ENCODE data around the gene TMEM164.

TMEM164 gene

GRCh38 chrX:110066488-110067225 is 63.7 kb downstream of the TMEM164 start:
- DNase-seq, result no peak

GRCh38 chrX:110070970-110071369 is 68.1 kb downstream of the TMEM164 start:
- no peak for DNase-seq

DNA sequence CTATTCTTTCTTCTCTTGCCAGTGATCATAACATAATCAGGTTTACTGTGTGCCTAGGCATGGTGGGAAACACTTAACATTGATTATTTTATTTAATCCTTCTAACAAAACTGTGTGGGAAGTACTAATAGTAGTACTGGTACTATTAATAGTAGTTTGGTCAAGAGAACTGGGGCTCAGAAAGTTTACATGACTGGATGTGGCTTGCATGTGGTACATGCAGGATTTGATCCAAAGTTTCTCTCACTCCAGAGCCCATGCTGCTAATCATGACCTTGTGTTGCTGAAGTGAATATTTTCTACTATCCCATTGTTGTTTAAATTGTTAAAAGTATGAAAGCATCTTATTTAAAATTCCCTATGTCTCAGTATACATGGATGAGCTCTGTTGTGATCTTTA is 78.4 kb downstream of the TMEM164 start:
- no peak for DNase-seq

DNA sequence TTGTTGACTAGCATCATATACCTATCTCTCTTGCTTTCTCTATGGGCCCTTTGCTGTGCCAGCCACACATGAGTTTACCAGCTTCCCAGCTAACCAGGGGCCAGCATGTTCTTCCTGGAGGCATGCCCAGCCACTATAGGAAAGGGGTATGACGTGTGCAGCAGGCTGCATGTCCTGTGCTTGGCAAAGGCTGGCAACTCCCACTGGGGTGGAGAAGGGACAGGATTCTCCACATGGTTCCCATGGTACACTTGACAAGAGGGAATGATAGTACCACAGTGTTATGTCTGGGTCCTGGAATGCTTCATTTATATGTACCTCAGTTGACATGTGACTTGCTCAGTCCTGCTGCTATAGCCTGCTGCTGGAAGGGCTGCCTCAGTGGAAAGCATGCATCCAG is 78.8 kb downstream of the TMEM164 start:
- peak in 2 of 58 donors; percentile 0 to 1 for DNase-seq

GRCh38 chrX:110082161-110082560 is 79.2 kb downstream of the TMEM164 start:
- DNase-seq, result peak in 1 of 58 donors; percentile 33

- no peak for DNase-seq
These were observed 83.4 kb downstream of the TMEM164 start for GRCh38 chrX:110086162-110086915.

GRCh38 chrX:110086916-110087484 is 84.1 kb downstream of the TMEM164 start:
- DNase-seq, result no peak

GRCh38 chrX:110087485-110088356 is 84.8 kb downstream of the TMEM164 start:
- DNase-seq, result no peak

DNA sequence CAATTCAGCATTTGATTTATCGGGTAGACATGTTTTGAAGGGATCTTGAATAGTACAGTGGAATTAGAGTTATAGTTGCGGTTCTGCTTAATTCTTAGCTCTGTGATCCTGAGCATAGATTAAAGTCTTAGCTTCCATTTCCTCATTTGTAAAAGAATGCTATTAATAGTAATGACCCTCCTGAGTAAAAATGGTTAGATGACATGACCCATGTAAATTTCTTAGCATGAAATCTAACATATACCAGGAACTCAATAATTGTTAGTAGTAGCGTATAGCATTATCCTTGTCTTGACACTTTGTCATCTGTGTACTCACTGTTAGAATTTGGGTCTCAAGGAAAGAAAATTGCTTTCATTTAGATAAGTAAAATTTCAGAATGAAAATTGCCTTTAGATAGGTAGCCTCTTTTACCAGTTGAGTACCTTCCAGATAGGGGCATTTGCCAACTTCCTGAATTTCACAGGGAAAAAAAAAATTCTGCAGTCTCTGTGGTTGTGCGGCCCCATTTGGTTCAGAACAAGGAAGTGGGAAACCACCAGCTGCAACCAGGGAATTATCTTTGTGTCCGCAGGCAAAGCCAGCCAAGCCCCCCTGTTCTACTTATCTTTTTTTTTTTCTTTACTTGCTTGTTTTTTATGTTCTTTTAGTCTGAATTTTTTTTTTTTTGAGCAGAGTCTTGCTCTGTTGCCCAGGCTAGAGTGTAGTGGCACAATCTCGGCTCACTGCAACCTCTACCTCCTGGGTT is 86.9 kb downstream of the TMEM164 start:
- DNase-seq, result peak in 1 of 58 donors; percentile 2

- DNase-seq, result no peak
These were observed 95.0 kb downstream of the TMEM164 start for GRCh38 chrX:110097920-110098319.

- DNase-seq, result no peak
These were observed 100.4 kb downstream of the TMEM164 start for GRCh38 chrX:110103344-110103743.

DNA sequence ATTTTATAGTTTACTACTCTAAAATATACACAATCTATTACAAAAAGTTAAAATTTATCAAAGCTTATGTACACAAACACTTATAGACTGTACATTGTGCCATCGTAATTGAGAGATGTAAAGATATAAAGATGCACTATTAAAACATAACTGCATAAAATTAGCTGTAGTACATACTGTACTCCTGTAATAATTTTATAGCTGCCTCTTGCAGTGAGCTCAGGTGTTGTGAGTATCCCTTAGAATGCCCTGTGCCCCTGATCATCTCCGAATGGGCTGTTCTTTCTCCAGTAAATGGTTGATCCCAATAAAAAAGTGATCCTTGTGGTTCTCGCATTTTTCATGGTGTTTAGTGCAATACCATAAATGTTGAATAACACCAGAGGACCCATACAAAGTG is 101.2 kb downstream of the TMEM164 start:
- no peak for DNase-seq

DNA sequence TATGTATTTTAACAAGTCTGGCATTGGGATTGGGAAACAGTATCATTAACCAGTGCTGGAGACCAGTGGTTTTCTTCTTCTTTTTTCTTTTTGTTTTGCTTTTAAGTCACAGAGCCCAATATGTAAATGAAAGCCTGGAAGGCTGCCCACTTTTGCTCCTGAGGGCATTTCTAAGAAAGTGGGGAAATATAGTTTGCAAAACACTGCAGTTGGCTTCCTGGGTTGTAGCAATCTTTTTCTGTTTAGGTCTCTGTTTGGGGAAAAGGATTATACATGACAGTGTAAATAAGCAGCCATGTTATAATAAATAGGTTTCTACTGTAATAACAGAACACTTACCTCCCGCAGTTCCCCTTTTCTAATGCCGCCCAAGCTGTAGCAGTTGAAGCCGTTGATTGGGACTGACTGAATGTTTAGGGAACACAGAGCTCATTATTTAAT is 105.5 kb downstream of the TMEM164 start:
- DNase-seq, result peak in 8 of 58 donors; percentile 0 to 20 (median 2)

DNA sequence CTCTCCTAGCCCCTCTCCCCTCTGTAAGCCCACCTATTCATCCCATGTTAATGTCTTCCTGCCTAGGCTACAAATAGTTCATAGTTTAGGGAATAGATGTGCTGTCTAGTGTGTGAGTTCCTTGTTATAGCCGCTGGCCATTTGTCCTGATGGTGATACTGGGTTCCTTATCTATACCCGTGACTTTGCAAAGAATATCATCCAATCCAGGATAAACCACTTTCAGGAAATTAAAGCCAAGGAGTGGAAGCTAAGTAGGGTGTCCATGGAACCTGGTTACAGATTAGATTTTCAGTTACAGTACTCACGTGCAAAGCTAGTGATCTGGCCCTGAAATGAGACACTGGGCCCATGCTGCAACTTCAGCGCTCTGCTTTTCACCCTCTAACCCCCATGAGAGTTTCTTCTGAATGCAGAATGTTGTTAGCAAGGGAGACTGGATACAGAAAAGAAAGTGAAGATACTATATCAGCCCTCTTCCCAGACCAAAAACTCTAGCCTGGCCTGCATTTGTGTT is 111.4 kb downstream of the TMEM164 start:
- DNase-seq, result no peak

DNA sequence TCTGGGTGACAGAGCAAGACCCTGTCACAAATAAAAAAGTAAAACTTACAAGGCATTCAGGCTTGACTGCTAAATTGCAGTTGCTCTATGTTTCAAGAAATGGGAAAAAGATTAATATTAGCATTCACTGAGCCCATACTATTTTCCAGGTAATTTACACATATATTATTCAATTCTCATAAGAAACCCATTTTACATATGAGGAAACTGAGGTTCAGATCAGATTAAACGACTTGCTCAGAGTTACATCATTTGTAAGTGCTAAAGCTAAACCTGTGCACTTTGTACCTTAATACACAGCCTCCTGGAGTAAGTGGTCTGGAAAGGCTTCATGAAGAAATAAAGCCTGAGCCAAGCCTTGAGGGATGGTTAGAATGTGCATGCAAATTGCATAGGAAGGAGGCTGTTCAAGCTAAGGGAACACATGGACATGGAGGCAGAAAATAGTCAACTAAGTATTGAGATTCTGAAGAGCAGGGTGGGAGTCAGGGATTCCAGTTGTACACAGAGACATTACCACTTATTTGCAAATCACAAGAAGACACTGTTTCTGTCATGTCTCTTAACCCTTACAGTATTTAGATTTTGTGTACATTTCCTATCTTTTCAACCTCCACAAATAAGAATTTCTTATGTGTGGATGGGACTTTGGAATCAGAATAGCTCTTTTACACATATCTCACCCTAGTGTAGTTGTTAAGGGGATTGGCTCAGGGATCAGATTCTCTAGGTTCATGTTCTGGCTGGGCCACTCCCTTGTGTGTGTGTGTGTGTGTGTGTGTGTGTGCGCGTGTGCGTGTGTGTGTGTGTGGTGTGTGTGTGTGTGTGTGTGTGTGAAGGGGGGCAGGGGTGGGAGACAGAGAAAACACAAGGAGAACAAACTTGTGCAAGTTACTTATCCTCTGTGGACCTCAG is 113.4 kb downstream of the TMEM164 start:
- no peak for DNase-seq

- DNase-seq, result no peak
These were observed 115.6 kb downstream of the TMEM164 start for GRCh38 chrX:110118530-110118929.

DNA sequence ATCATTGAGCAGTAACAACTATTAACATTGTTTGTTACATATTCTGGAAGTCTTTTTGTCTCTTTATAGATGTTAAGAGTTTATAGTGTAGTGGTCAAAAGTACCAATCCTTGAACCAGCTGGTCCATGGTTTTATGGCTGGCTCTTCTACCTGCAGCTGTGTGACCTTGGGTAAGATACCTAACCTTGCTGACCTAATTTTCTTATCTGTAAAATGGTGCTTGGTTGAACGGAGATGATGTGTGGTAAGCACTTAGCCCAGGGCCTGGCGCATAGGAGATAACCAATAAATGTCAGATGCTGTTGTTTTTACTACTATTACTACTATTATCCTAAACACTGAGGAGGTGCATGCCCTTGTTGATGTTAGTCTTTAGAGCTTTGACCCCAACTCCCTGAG is 116.6 kb downstream of the TMEM164 start:
- no peak for DNase-seq

DNA sequence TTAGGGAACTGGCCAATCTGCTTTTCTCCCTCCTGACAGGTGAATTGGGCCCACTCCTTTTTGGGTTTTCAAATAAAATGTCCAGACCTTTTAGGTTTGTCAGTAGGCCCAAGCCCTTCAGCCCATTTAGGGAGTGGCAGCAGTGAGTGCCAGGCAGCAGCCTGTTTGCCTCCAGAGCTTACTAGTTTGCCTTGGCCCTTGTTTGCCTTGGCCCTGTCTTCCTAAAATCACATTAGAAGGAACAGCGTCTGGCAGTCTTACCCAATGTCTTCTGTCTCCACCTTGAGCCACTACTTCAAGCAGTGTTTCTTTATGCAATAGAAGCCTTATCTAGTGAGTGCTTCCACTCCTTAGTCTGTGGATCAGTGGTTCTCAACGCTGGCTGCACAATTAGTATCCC is 117.1 kb downstream of the TMEM164 start:
- DNase-seq, result no peak

GRCh38 chrX:110123331-110123782 is 120.4 kb downstream of the TMEM164 start:
- no peak for DNase-seq

Measured in anterior cingulate cortex (tissue), 58 donors.